A549 (cell line): ENCODE data around the gene SWSAP1. TPM values are rescaled to one million over a fixed set of nuclear protein-coding genes. Genes with fewer than 3 reads are reported as not detected.
A peak's percentile ranks its signal among the peaks of the same experiment; 100 is the strongest.

Experiments used
- ATAC-seq, 2 experiments: fragments of 200-7000 bp in 1 of 2; fragments of >200 bp in 1 of 2; cut with Nextera tagmentation in 1 of 2; cut with Tn5 transposase in 1 of 2; 3 replicates each; pipeline versions ENCODE4 v1.8.0 to v1.9.1; 2018 to 2020; ENCODE audit warnings: mild to moderate bottlenecking in 1 of 2, moderate library complexity in 1 of 2
- CTCF ChIA-PET: fragments of 300-600 bp; sonication (Branson Sonifier 250); formaldehyde crosslinking; extraction: SDS; loops from one replicate; lab custom pipeline; 2021; ENCODE audit warnings: antibody characterized with exemption, inconsistent platforms; lab: Yijun Ruan, JAX
- POLR2A ChIA-PET: fragments of 350-600 bp; formaldehyde crosslinking; extraction: SDS; loops from one replicate; lab custom pipeline; 2021; ENCODE audit warnings: antibody characterized with exemption, inconsistent platforms; lab: Yijun Ruan, JAX
- DNase-seq, 2 experiments: peaks; one replicate each; pipeline versions ENCODE4 v3.0.0 to v3.0.0-alpha.2; 2011 to 2016; ENCODE audit warnings: low read depth in 1 of 2, low spot score in 1 of 2
- FAIRE-seq: peaks from 2 replicates; lab custom pipeline; 2011; peaks lifted over from hg19 to GRCh38; lab: Jason Lieb, UNC
- H3K27ac ChIP-seq, 2 experiments: fragments of >200 bp; sonication (Bioruptor Twin); formaldehyde crosslinking; 3 replicates each; pipeline ENCODE4 v1.5.1; 2016 to 2017
- H3K4me1 ChIP-seq: fragments of >200 bp; sonication (Bioruptor Twin); formaldehyde crosslinking; 3 replicates; pipeline ENCODE4 v1.6.1; 2016
- H3K4me2 ChIP-seq: fragments of >200 bp; sonication (Bioruptor Twin); formaldehyde crosslinking; 3 replicates; pipeline ENCODE4 v1.6.1; 2016
- H3K4me3 ChIP-seq: fragments of >200 bp; sonication (Bioruptor Twin); formaldehyde crosslinking; 3 replicates; pipeline ENCODE4 v1.5.1; 2016
- H3K9me3 ChIP-seq: fragments of >200 bp; sonication (Bioruptor Twin); formaldehyde crosslinking; 3 replicates; pipeline ENCODE4 v1.6.1; 2016
- BHLHE40 ChIP-seq: IDR thresholded peaks from 2 replicates; pipeline ENCODE4 v1.6.1; 2012; ENCODE audit warnings: low read depth, low read length, inconsistent platforms
- CBX8 ChIP-seq: fragments of 200-600 bp; sonication (generic); IDR thresholded peaks from 2 replicates; pipeline ENCODE4 v1.6.1; 2016
- EP300 ChIP-seq, 2 experiments: fragments of >200 bp; sonication (Bioruptor Twin); formaldehyde crosslinking; IDR thresholded peaks; 2 replicates in 1 of 2; 3 replicates in 1 of 2; pipeline ENCODE4 v1.6.1; 2016 to 2017
- FOSB ChIP-seq: fragments of 250-450 bp; sonication (Bioruptor Pico); IDR thresholded peaks from 2 replicates; pipeline ENCODE4 v1.5.0; 2020; ENCODE audit warnings: mild to moderate bottlenecking, moderate library complexity
- HDAC2 ChIP-seq: fragments of 200-600 bp; sonication (generic); IDR thresholded peaks from 2 replicates; pipeline ENCODE4 v1.6.1; 2016
- HOXA7 ChIP-seq: fragments of 250-450 bp; sonication (Bioruptor Pico); IDR thresholded peaks from 2 replicates; pipeline ENCODE4 v1.5.0; 2020; ENCODE audit warnings: mild to moderate bottlenecking, moderate library complexity
- HOXB5 ChIP-seq: fragments of 250-450 bp; sonication (Bioruptor Pico); IDR thresholded peaks from 2 replicates; pipeline ENCODE4 v1.5.0; 2020; ENCODE audit warnings: mild to moderate bottlenecking, moderate library complexity
- JUNB ChIP-seq: fragments of >200 bp; sonication (Bioruptor Twin); formaldehyde crosslinking; IDR thresholded peaks from 2 replicates; pipeline ENCODE4 v1.6.1; 2016
- KDM1A ChIP-seq: fragments of 200-600 bp; sonication (generic); IDR thresholded peaks from 2 replicates; pipeline ENCODE4 v1.6.1; 2016; ENCODE audit warnings: low read depth, mild to moderate bottlenecking
- KDM5A ChIP-seq: fragments of 200-600 bp; sonication (generic); IDR thresholded peaks from 2 replicates; pipeline ENCODE4 v1.6.1; 2016; ENCODE audit warnings: antibody characterized with exemption, mild to moderate bottlenecking
- MYC ChIP-seq: IDR thresholded peaks from 2 replicates; pipeline ENCODE4 v1.6.1; 2012; ENCODE audit warnings: mild to moderate bottlenecking, inconsistent platforms, low read length, improper control_type of control experiment, borderline replicate concordance
- NFE2L2 ChIP-seq: fragments of 150-350 bp; conservative IDR thresholded peaks from 2 replicates; pipeline ENCODE4 v1.6.1; 2014; ENCODE audit warnings: low read length
- RAD21 ChIP-seq, 2 experiments: fragments of >200 bp in 1 of 2; sonication (Bioruptor Twin) in 1 of 2; formaldehyde crosslinking in 1 of 2; IDR thresholded peaks in 1 of 2; conservative IDR thresholded peaks in 1 of 2; 2 replicates in 1 of 2; 3 replicates in 1 of 2; pipeline ENCODE4 v1.6.1; 2012 to 2018; ENCODE audit warnings: inconsistent platforms in 1 of 2
- RCOR1 ChIP-seq: fragments of 150-350 bp; IDR thresholded peaks from 2 replicates; pipeline ENCODE4 v1.6.1; 2014; ENCODE audit warnings: antibody characterized with exemption, low read length, low read depth
- RFX5 ChIP-seq: fragments of 450-650 bp; IDR thresholded peaks from 2 replicates; pipeline ENCODE4 v1.7.1; 2014; ENCODE audit warnings: antibody characterized with exemption, mild to moderate bottlenecking, moderate library complexity
- TP53 ChIP-seq: fragments of 250-450 bp; sonication (Bioruptor Pico); IDR thresholded peaks from 2 replicates; pipeline ENCODE4 v1.5.0; 2021; ENCODE audit warnings: mild to moderate bottlenecking, moderate library complexity
- ZC3H11A ChIP-seq: fragments of 450-650 bp; IDR thresholded peaks from 2 replicates; pipeline ENCODE4 v1.6.1; 2014; ENCODE audit warnings: antibody characterized with exemption, mild to moderate bottlenecking
- ZFP36 ChIP-seq: fragments of 450-650 bp; IDR thresholded peaks from 2 replicates; pipeline ENCODE4 v1.6.1; 2014; ENCODE audit warnings: borderline replicate concordance; ENCODE audit not compliant: partially characterized antibody
- ZNF302 ChIP-seq: fragments of 250-450 bp; sonication (Bioruptor Pico); IDR thresholded peaks from 2 replicates; pipeline ENCODE4 v1.9.0; 2021; ENCODE audit warnings: inconsistent platforms, mild to moderate bottlenecking, moderate library complexity
- ZSCAN20 ChIP-seq: fragments of 250-450 bp; sonication (Bioruptor Pico); IDR thresholded peaks from 2 replicates; pipeline ENCODE4 v1.8.0; 2022; ENCODE audit warnings: mild to moderate bottlenecking, moderate library complexity
- WGBS: methylation state at CpG from one replicate; pipeline ENCODE4 v1.1.6; 2017; ENCODE audit errors: missing lambda C conversion rate; 5-methylcytosine and 5-hydroxymethylcytosine counted together
- polyA plus RNA-seq, 4 experiments: library from polyadenylated mRNA; depleted of rRNA in 3 of 4; stranded (reverse); fragments of >200 nt; fragmentation: RNase III in 1 of 4; extraction: RNeasy Plus Mini Kit Qiagen cat#74134 plus additional on column Dnase treatment in 1 of 4; gene quantifications; 2 replicates in 3 of 4; 3 replicates in 1 of 4; pipeline ENCODE4 v1.2.3, GENCODE V29; 2011 to 2017
- TF ChIP-seq, protein P1 (sequence below): IDR thresholded peaks from 2 replicates; pipeline ENCODE4 v1.6.1; 2012
- TF ChIP-seq, protein P2 (sequence below): fragments of 250-450 bp; sonication (Bioruptor Pico); IDR thresholded peaks from 2 replicates; pipeline ENCODE4 v1.5.0; 2021; ENCODE audit warnings: mild to moderate bottlenecking, moderate library complexity, borderline replicate concordance
- TF ChIP-seq, protein P3 (sequence below): fragments of 150-350 bp; IDR thresholded peaks from 2 replicates; pipeline ENCODE4 v1.6.1; 2014; ENCODE audit warnings: low read depth, mild to moderate bottlenecking, low read length
- TF ChIP-seq, protein P4 (sequence below): IDR thresholded peaks from 2 replicates; pipeline ENCODE4 v1.6.1; 2012

Gene SWSAP1
- polyA plus RNA-seq, 2 of the 4 experiments (the other 2 are of a cell fraction), result 1.3 to 1.5 TPM

DNA sequence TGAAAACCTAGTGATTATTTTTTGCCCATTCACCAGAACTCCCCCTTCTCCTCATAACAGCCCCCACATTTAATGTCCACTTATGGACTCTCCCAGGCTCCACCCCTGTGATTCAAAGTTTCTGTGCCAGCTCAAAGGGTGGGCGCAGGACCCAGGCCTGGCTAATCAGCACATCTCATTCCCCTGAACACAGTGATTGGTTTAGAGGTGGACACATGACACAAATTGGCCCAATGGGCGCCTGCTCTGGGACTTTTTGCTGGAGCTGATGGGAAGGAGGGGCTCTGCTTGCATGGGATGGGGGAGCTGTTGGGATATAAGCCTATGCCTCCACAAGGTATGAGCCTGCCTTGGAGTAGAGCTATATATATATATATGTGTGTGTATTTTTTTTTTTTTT lies 15.9 kb downstream of the SWSAP1 start:
- DNase-seq (no peak), ATAC-seq (no peak), FAIRE-seq (no peak)
- no peak overlapping the region for H3K27ac ChIP-seq
- H3K4me3 ChIP-seq, result no peak overlapping the region
- peaks cover 3% of the 10 kb centered on the region; the same call in 1 of the 3 replicates for H3K9me3 ChIP-seq
- ChIA-PET CTCF (interaction anchor here (0.7 to 2.1 kb wide), 4 partner anchors 7 to 56 kb away, joined by 3 to 7 read pairs (median 4); no protein-coding TSS in a partner anchor), POLR2A (no interaction called here)
- H3K4me2 ChIP-seq, result no peak overlapping the region
- WGBS, result 37% methylated on average over 2 of the region's 2 CpGs
- TF ChIP-seq RFX5 (no peak), KDM5A (no peak), JUNB (no peak), BHLHE40 (no peak), KDM1A (no peak), EP300 (IDR thresholded peaks at IDR 0.05) (no peak), RAD21 (conservative IDR thresholded peaks at IDR 0.05 in 1 of 2, IDR thresholded peaks at IDR 0.05 in 1 of 2) (no peak), HDAC2 (no peak), ZSCAN20 (no peak), HOXB5 (CRISPR knock-in tag) (no peak), TP53 (CRISPR knock-in tag) (no peak), ZFP36 (no peak), HOXA7 (CRISPR knock-in tag) (no peak), ZC3H11A (no peak)
- TF ChIP-seq, protein P1, sequence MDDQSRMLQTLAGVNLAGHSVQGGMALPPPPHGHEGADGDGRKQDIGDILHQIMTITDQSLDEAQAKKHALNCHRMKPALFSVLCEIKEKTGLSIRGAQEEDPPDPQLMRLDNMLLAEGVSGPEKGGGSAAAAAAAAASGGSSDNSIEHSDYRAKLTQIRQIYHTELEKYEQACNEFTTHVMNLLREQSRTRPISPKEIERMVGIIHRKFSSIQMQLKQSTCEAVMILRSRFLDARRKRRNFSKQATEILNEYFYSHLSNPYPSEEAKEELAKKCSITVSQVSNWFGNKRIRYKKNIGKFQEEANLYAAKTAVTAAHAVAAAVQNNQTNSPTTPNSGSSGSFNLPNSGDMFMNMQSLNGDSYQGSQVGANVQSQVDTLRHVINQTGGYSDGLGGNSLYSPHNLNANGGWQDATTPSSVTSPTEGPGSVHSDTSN, result no peak
- TF ChIP-seq, protein P2, sequence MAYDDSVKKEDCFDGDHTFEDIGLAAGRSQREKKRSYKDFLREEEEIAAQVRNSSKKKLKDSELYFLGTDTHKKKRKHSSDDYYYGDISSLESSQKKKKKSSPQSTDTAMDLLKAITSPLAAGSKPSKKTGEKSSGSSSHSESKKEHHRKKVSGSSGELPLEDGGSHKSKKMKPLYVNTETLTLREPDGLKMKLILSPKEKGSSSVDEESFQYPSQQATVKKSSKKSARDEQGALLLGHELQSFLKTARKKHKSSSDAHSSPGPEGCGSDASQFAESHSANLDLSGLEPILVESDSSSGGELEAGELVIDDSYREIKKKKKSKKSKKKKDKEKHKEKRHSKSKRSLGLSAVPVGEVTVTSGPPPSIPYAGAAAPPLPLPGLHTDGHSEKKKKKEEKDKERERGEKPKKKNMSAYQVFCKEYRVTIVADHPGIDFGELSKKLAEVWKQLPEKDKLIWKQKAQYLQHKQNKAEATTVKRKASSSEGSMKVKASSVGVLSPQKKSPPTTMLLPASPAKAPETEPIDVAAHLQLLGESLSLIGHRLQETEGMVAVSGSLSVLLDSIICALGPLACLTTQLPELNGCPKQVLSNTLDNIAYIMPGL (CRISPR knock-in tag), result no peak
- H3K4me1 ChIP-seq, result no peaks in the 10 kb centered on the region

DNA sequence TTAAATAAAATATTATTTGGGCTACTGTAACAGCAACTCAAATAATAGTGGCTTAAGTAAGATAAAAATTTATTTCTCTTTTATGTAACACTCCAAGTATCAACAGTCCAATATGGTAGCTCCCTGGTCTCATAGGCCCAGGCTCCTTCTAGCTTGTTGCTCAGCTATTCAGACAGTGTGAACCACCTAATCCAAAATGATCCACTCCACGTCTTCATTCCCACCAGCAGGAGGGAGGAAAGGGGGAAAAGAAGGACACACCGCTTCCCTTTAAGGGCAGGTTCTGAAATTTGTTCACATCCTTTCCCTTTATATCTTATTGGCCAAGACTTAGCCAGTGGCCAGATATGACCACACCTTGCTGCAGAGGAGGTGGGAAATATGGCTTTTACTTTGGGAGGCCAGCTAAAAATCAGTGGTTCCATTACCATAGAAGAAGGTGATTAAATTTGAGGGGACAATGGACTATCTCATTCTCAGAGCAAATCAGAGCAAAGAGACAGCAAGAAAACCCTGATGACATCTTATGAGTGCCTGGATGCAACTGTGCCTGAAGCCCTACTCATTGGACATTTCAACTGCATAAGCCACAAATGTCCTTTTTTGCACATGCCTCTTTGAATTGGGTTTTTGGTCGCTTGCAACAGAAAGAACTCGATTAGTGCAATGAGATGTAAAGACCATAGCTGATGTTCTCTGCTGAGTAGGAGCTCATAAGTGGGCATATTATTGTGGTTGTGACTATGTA lies 16.6 kb downstream of the SWSAP1 start:
- peak in 1 of 2 experiments; percentile 13 for DNase-seq
- 39% methylated on average over 4 of the region's 4 CpGs for WGBS
- TF ChIP-seq CBX8 (no peak), NFE2L2 (no peak), KDM5A (no peak), FOSB (CRISPR knock-in tag) (no peak), ZNF302 (CRISPR knock-in tag) (no peak), RCOR1 (no peak), HOXA7 (CRISPR knock-in tag) (no peak), MYC (no peak), EP300 (IDR thresholded peaks at IDR 0.05) (no peak)
- TF ChIP-seq, protein P3, sequence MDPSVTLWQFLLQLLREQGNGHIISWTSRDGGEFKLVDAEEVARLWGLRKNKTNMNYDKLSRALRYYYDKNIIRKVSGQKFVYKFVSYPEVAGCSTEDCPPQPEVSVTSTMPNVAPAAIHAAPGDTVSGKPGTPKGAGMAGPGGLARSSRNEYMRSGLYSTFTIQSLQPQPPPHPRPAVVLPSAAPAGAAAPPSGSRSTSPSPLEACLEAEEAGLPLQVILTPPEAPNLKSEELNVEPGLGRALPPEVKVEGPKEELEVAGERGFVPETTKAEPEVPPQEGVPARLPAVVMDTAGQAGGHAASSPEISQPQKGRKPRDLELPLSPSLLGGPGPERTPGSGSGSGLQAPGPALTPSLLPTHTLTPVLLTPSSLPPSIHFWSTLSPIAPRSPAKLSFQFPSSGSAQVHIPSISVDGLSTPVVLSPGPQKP, result no peak
- TF ChIP-seq, protein P4, sequence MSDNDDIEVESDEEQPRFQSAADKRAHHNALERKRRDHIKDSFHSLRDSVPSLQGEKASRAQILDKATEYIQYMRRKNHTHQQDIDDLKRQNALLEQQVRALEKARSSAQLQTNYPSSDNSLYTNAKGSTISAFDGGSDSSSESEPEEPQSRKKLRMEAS, result no peak
- POLR2A ChIA-PET, result no interaction called here
- Histone ChIP-seq H3K27ac (no peak overlapping the region), H3K4me3 (no peak overlapping the region), H3K4me2 (no peak overlapping the region), H3K4me1 (no peaks in the 10 kb centered on the region), H3K9me3 (peaks cover 3% of the 10 kb centered on the region; the same call in 1 of the 3 replicates)
- FAIRE-seq, result no peak
- CTCF ChIA-PET, result interaction anchor here (0.6 to 2.1 kb wide), 8 partner anchors 8 to 809 kb away, joined by 3 to 7 read pairs (median 3); partner anchors contain the start of gene ODAD3
- no peak for ATAC-seq
